IPS-NIHi7 (cell line): ENCODE results near the gene PVALEF.

ENCODE experiments used
- DNase-seq: peaks from one replicate; pipeline ENCODE4 v3.0.0; 2012; ENCODE audit warnings: mixed read lengths; ENCODE audit errors: extremely low spot score

PVALEF gene

DNA sequence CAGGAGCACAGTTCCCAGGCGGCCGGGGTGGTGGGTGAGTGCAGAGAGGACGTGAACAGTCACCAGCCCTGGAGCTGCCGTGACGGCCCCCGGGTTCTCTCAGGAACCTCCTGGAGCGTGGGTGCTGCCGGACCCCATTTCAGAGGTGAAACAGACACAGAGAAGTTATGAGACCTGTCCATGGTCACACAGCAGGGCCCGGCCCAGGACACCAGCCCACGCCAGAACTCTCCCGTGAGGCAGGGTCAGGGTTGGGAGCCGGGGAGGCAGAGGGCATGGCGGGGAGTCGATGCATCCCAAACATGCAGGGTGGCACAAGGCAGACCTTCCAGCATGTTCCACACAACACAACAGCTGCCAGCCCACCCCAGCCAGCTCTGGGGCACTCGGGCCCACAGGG, 3.8 kb upstream of the PVALEF start:
- DNase-seq, result no peak

DNA sequence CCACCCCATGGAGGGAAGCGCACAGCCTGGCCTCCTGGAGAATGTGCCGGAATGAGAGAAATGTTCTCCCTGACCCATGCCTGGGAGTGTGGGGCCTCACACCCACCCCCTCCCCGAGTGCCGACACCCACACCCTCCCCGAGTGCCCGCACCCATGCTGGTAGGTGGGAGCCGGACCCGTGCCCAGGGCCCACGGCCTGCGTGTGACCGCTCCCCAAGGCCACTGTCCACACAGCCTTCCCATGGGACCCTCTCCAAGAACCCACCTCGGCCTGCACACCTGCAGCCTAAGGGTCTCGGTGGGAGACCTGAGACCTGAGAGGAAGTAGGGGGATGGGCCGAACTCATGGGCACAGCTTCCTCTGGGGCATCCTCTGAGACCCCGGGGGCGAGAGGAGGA, 3.3 kb upstream of the PVALEF start:
- DNase-seq, result no peak

DNA sequence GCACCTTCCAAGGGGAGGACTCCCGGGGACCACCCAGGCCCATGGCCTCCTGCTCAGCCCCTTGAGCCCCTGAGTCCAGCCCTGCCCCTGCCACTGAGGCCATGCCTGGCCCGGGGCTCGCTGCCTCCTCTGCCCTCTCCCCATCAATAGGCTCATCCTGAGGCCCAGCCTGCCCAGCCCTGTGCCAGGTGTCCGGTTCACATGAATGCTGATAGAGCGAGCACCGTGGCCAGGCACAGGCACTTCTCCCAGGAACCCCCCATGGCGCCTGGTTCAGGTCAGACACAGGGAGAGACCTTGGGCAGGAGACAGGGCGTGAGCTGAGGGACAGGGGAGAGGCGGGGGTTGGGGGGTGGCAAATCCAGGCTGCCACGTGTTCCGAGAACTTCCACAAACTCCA, 2.8 kb upstream of the PVALEF start:
- no peak for DNase-seq

DNA sequence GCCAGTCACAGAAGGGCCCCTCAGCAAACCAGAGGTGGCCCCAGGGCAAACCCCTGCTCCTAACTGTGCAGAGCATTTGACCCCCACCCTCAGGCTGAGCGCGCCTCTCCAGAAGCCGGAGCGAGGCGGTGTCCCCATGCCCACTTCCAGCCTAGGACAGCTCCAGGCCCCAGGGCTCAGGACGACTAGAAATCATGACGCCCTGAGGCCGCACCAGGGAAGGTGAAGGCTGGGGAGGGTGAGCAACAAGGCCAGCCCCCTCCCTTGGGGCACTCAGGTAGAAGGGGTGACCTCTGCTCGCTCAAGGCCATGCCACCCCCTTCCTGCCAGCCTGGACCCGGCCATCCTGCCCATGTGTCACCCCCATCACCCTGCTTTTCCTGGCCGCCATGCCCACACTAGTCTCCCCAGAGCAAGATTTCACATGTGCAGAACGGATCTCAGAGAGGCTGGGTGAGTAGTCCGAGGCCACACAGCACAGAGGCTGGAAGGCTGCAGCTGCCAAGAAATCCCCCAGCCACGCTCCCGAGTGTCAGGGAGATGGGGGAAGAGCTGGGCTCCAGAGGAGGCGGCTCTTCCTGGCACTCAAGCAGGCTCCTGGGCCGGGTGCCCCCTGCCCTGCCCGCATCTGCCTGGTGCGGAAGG, 2.1 kb upstream of the PVALEF start:
- no peak for DNase-seq

DNA sequence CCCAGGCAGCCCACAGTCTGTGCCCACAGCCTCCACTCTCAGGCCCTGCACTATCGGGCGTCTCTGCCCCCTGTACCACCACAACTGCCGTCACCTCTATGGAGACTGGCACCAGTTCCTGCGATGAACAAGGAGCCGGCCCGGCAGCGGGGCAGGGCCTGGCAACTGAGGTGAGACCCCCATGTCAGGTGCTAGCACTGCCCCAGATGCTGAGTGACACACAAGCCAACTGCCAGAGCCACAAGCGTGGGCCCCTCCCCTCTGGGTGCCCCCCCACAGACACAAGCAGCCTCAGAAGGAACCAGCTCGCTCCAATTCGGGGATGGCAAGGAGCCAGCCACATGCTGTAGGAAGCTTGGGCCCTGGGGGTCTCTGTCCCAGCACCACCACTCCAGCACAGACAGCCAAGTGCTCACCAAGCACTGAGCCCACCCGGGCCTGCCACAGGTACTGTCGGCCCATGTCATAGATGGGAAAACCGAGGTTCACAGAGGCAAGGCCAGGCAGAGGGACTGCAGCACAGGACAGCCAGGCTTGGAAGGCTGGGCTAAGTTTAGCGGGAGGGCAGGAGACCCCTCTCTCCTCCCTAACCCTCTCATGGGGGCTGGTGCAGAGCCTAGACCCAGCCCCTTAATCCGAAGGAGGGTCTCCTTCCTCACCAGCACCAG, 1.5 kb upstream of the PVALEF start:
- no peak for DNase-seq

DNA sequence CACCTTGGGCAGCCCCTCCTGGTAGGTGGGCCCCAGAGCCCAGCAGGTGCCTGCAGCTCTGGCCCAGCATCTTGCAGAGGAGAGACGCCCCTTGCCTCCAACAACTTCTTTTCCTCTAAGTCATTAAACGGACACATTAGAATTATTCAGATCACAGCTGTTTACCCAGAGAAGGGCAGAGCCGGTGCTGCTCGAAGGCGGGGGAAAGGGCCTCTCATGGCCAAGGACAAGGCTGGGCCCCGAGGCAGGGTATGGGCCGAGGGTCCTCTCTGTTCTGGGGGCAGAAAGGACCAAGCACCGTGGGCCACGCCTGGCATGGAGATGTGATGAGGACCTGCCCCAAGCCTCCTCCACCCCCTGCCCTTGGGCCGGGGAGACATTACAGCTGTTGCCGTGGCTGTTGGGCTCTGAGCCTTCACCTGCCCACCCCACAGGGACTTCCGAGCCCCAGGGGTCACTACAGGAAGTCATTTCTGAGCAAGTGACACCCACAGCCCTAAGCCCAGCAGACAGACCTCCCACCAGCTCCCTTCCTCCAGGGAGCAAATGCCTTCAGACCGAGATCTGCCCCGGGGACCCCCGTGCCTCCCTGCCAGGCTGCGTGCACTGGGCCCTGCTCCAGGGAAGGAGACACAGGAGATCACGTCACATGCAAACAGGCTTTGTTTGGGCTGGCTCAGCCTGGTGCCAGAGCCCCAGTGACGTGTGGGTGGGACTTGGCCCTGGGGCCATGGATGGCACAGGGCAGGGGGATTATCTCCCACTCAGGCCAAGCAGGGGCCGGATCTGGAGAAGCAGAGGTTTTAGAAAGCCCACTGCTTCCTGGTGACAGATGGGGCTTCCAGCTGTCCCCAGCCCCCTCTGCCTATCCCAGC, 699 bp upstream of the PVALEF start:
- no peak for DNase-seq

DNA sequence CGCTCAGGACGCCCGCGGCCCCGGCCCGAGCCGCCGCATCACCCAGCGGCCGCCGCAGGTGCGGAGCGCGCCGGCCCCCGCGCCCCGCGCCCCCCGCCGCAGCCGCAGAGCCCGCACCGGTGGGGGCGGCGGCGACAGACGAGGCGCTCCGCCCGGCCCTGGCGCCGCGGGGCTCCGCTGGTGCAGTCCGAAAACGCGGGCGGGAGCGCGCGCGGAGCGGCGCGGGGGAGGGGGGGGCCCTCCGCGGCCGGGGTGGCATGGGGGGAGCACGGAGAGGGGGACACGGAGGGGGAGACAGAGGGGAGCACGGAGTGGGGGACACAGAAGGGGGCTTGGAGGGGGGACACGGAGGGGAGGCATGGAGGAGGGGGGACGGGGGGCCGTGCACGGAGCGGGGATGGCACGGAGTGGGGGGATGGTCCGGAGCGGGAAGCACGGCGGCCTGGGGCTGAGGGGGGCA, 756 bp downstream of the PVALEF start, which contains the start of gene AATK:
AATK (minus strand) TSS at position 189 of the 460 bp plus-strand sequence. CDS start 229 bp downstream, outside the sequence.
- no peak for DNase-seq

DNA sequence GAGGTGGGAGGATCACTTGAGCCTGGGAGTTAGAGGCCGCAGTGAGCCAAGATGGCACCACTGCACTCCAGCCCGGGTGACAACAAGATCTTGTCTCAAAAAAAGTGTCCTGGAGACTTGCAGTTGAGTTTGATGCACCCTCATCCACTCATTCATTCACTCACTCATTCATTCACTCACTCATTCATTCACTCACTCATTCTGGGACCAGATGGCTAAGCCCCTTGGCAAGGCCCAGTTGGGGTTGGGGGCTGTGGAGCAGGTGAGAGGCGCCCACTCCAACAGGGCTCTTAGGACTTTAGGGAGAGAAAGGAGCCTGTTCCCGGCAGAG, 1.9 kb downstream of the PVALEF start:
- DNase-seq, result no peak

DNA sequence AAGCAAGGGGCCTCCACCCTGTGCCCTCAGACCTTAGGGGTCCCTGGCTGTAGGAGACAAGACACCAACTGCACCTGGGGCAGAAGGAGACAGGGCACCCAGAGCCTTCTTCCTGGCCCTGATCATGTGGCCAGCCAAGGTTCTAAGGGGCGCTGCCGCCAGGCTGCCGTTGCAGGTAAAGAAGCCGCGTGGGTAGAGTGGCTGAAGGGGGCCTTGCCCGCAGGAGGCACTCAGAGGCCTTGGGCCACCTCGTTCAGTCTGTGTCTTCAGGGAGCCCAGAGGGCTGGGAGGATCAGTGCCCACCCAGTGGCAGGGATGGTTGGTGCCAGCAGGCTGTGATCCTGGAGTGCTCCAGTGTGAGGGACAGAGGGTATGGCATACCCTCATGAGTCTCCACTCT, 2.3 kb downstream of the PVALEF start:
- DNase-seq, result no peak

DNA sequence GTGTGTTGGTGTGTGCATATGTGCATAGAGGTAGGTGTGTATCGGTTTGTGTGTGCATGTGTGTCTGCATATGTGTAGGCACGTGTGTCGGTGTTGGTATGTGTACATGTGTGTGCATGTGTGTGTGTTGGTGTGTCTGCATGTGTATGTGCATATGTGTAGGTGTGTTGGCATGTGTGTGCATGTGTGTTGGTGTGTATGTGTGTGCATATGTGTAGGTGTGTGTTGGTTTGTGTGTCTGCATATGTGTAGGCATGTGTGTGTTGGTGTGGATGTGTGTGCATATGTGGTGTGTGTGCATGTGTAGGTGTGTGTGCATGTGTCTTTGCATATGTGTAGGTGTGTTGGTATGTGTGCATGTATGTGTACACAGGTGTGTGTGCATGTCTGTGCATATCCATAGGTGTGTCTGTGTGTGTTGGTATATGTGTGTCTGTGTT, 4.6 kb downstream of the PVALEF start:
- DNase-seq, result no peak

DNA sequence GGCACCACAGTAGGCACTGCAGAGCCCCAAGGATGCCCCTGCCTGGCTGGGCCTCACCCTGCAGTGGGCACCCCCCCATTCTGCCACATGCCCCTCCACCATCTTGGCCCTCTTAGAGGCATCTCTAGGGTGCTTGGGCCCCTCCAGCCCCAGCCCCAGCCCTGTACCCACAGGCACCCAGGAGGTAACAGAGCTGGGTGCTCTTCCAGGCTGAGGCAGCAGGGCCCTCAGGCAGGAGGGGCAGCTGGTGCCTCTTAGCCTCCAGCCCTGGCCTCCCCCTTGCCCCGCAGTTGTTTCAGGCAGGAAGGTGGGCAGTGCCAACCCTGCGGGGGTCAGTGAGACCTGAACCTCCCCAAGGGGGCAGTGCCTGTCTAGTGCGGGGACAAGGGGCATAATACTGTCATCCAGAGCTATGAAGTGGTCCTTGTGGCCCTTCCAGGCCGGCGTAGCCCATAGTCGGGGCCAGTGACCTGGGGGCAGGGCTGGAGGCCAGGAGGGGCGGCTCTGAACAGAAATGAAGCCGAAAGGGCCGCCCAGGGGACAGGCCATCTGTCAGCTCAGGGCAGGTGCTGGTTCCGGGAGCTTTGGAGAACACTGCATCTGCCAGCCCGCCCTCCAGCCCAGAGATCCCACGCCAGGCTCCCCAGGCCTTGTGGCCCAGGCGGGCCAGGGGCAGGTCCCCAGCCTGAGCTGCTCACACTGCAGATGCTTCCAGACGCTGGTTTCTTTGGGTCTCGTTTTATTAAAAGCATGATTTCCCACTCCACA, 5.6 kb downstream of the PVALEF start:
- no peak for DNase-seq

DNA sequence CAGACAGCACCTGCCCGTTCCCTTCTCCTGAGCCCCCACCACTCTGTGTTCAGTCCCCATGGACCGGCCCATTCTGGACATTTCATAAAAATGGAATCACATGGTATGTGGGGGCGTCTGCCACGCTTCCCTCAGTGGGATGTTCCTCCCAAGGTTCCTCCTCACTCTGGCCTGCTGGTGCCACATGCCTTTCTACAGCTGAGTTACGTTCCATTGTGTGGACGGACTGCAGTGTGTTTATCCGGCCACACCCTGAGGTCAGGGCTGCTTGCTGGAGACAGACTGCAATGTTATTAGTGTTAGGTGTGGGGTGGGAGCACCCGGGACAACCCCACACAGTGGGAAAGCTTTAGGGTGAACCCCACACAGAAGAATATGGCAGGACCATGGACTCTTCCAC, 6.6 kb downstream of the PVALEF start:
- DNase-seq, result no peak

DNA sequence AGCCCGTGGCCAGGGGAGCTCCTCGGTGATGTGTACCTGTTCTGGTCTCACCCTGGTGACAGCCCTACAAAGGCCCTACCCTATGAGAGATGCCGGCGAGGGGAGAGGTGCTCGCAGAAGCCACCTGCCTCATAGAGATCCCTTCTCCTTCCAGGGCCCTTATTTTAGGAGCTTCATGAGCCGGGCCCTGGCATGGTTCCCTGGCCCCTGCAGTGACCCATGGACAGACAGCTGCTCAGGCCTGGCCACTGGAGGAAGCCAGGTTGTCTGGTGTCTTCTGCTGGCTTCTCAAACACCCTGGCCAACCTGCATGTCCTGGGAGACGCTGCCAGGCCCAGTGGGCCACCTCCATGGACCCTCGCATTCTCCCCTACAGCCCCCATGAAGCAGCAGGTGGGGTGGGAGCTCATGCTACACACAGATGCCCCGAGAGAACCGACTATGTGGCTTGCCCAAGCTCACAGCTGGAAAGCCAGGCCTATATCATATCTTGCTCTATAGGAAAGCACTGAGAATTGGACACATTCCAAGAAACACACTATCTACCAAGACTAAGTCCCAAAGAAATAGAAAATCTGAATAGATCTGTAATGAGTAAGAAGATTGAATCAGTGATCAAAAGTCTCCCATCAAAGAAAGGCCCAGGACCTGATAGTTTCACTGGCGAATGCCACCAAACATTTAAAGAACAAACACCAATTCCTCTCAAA, 7.9 kb downstream of the PVALEF start:
- DNase-seq, result no peak

DNA sequence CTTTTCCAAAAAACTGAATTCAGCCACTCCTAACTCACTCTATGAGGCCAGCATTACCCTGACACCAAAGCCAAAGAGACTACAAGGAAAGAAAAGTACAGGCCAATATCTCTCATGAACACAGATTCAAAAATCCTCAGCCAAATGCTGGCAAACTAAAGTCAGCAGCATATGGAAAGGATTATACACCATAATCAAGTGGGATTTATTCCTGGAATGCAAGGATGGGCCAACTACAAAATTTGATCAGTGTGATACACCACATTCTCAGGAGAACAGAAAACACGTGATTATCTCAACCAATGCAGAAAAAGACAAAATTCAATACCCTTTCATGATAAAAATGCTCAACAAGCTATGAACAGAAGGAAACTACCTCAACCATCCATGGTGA, 8.5 kb downstream of the PVALEF start:
- no peak for DNase-seq

DNA sequence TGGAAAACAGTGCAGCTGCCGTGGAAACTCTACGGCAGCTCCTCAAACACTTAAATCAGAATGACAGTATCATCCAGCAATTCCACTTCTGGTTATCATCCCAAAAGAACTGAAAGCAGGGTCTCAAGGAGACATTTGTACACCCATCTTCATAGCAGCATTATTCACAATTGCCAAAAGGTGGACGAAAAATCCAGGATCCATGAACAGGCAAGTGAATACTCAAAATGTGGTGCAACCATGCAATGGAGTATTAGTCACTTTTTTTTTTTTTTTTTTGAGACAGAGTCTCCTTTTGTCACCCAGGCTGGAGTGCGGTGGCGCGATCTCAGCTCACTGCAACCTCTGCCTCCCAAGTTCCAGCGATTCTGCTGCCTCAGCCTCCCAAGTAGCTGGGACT, 11.4 kb downstream of the PVALEF start:
- DNase-seq, result no peak

DNA sequence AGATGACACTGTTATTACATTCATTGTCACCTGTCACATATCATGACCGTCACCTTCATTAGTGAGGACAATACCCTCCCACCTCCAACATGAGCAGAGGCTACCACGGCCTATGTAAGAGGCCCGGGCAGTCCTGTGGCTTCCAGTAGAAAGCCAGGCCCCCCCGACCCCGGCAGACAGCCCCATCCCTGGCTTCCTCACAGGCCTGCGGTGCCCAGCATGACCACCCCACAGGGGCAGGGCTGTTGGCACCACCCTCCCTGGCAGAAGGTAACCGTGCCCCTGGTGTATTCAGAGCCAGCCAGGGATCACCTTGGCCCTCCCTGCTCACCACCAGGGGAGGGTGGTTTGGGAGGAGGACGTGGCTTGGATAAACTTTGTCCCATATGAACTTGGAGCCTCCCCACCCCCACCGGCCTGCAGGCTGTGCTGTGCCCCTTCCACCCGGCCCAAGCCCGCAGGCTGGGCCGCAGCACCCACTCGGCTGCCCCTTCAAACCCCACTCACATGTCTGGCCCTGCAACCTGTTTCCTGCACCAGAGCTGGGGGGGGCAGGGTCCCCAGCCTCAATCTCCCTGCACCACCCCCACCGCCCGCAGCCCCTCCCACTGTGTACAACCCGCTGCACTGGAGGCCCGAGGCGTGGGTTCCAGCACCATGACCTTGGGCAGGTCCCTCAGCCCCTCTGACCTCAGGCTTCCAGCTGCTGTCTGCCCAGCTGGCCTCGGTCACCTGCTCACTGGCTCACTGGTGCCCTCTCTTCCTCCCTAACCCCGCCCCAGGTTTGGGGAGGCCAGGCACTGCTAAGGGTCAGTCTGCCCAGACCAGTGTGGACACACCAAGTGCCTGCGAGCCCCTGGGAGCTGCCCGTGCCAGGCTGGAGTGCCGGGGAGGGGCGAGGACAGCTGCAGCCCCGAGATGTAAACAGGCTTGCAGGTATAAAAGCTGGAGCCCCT, 13.1 kb downstream of the PVALEF start:
- no peak for DNase-seq

DNA sequence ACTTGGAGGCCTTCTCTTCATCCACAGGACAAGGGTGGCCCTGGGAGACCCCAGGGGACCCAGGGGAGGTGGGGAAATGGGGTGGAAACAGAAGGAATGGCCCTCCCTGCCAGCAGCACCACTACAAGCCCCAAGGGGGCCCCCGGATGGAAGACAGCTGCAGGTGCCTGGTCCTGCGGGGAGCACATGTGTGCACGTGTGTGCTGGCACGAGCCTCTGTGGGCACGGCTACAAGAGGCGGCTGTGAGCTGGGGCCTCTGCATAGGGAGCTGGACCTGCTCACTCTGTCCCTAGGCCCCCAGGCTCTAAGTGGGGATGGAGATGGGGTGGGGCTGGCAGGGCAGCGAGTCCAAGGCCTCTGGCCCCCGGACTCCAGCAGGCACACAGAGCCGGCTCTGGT, 13.9 kb downstream of the PVALEF start:
- no peak for DNase-seq

DNA sequence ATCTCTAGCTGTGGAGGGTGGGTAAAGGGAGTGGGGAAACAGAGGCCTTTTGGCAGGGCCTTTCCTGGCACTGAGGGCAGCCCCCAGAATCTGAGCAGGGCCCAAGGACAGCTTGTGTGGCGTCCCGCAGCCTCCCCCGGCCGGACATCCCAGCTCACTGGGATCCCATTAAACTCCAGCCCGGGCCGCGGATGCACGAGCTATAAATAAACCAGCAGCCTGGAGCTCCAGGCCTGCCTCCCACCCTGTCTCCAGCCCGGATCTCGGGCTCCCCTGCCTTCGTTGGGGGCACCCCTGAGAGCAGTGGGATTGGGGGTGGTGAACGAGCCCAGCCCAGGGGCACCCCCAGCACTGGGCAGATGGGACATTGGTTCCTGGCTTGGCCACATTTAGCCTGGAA, 14.6 kb downstream of the PVALEF start:
- DNase-seq, result no peak

DNA sequence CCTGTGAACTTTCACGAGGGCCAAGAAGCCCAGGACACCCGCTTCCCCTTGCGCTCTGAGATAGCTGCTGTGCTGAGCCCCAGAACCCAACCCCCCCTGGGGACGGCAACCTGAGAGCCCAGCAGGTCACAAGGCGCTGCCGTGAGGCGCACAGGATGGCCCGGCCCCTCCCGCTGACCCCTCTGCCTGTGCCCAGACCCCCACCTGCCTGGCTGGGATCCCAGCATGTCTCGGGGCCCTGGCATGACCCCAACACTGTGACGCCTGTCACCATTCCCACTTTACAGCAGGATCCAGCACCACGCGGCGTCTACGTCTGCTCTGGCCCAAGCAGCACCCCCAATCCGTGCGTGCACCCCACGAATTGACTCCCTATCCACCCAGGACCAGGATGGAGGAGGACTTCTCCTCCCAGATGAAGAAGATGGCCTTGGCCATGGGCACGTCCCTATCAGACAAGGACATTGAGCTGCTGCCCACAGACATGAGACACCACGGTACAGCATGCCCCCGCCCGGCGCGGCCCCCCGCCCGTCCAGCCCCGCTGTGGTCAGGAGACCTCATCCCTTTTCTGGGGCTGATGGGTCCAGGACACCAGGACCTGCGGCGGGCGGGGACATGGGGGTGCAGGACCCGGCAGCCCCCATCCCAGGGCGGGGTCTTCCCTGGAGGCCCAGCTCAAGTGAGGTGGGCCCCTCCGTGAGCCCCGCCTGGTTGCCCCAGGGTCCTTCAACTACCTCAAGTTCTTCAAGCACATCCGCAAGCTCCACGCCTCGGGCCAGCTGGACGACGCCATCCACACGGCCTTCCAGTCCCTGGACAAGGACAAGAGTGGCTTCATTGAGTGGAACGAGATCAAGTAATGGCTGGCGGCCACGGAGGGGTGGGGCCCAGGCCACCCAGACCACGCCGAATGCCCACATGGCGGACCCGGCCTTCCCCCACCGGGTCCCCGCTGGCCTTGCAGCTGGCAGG, 15.8 kb downstream of the PVALEF start:
- DNase-seq, result no peak
